GM19239 (cell line): ENCODE results near the gene PLA2R1.

Experiments
- DNase-seq: peaks from one replicate; pipeline ENCODE4 v3.0.0; 2011; ENCODE audit warnings: low spot score; ENCODE audit not compliant: insufficient read length
- FAIRE-seq: peaks from 2 replicates; lab custom pipeline; 2011; peaks lifted over from hg19 to GRCh38; lab: Jason Lieb, UNC

Gene PLA2R1

GRCh38 chr2:160062292-160063005 lies at the start of gene PLA2R1:
Gene PLA2R1 (minus strand): TSS chr2:160062615. CDS start chr2:160062403, 212 bp downstream.
- DNase-seq (no peak), FAIRE-seq (no peak)

GRCh38 chr2:160110674-160111239 lies 48.3 kb upstream of the PLA2R1 start:
- FAIRE-seq: no peak
- DNase-seq: no peak

GRCh38 chr2:160109939-160110673 lies 47.7 kb upstream of the PLA2R1 start:
- FAIRE-seq (peak; percentile 74), DNase-seq (no peak)

- DNase-seq (no peak), FAIRE-seq (no peak)
These were observed 46.8 kb upstream of the PLA2R1 start for GRCh38 chr2:160109243-160109642.

GRCh38 chr2:160108646-160109045 lies 46.2 kb upstream of the PLA2R1 start:
- no peak for DNase-seq
- no peak for FAIRE-seq

GRCh38 chr2:160105366-160105765 lies 43.0 kb upstream of the PLA2R1 start:
- FAIRE-seq (no peak), DNase-seq (no peak)

GRCh38 chr2:160104115-160104514 lies 41.7 kb upstream of the PLA2R1 start:
- DNase-seq (no peak), FAIRE-seq (no peak)

GRCh38 chr2:160097326-160097725 lies 34.9 kb upstream of the PLA2R1 start:
- DNase-seq (no peak), FAIRE-seq (no peak)

- FAIRE-seq (no peak), DNase-seq (no peak)
These were observed 34.0 kb upstream of the PLA2R1 start for GRCh38 chr2:160096409-160096808.

- DNase-seq: no peak
- no peak for FAIRE-seq
These were observed 30.0 kb upstream of the PLA2R1 start for GRCh38 chr2:160092445-160092844.

- DNase-seq (no peak), FAIRE-seq (no peak)
These were observed 29.0 kb upstream of the PLA2R1 start for GRCh38 chr2:160091381-160091780.

- no peak for FAIRE-seq
- no peak for DNase-seq
These were observed 25.7 kb upstream of the PLA2R1 start for GRCh38 chr2:160087854-160088745.

- DNase-seq (no peak), FAIRE-seq (no peak)
These were observed 23.2 kb upstream of the PLA2R1 start for GRCh38 chr2:160085662-160086061.

- DNase-seq (no peak), FAIRE-seq (no peak)
These were observed 15.7 kb upstream of the PLA2R1 start for GRCh38 chr2:160077912-160078810.

- DNase-seq: no peak
- FAIRE-seq: no peak
These were observed 14.5 kb upstream of the PLA2R1 start for GRCh38 chr2:160076914-160077313.

- FAIRE-seq (no peak), DNase-seq (no peak)
These were observed 13.8 kb upstream of the PLA2R1 start for GRCh38 chr2:160076241-160076640.

GRCh38 chr2:160075171-160075570 lies 12.8 kb upstream of the PLA2R1 start:
- DNase-seq (no peak), FAIRE-seq (no peak)

GRCh38 chr2:160073284-160073888 lies 11.0 kb upstream of the PLA2R1 start:
- no peak for DNase-seq
- FAIRE-seq: no peak

- DNase-seq (no peak), FAIRE-seq (no peak)
These were observed 6.5 kb upstream of the PLA2R1 start for GRCh38 chr2:160068906-160069305.
